H9 (cell line): Measurements from ENCODE around the gene CDH4. TPM values are rescaled to one million over a fixed set of nuclear protein-coding genes. Genes with fewer than 3 reads are reported as not detected.

Experiments
- DNase-seq: peaks from one replicate; pipeline ENCODE4 v3.0.0-alpha.2; 2017
- H2AFZ ChIP-seq: one replicate; pipeline ENCODE4 v1.6.1; 2013; ENCODE audit warnings: mild to moderate bottlenecking, low read length, control low read depth, moderate library complexity
- H2AK5ac ChIP-seq: 2 replicates; pipeline ENCODE4 v1.6.1; 2013; ENCODE audit warnings: low read length, control low read depth, mixed read lengths; ENCODE audit not compliant: insufficient read length
- H2BK120ac ChIP-seq: one replicate; pipeline ENCODE4 v1.6.1; 2013; ENCODE audit warnings: low read depth, mild to moderate bottlenecking, low read length, control low read depth, inconsistent platforms; ENCODE audit not compliant: poor library complexity, severe bottlenecking
- H2BK12ac ChIP-seq: 2 replicates; pipeline ENCODE4 v1.6.1; 2013; ENCODE audit warnings: low read length, control low read depth, mixed read lengths, low read depth; ENCODE audit not compliant: insufficient read length
- H2BK15ac ChIP-seq: 2 replicates; pipeline ENCODE4 v1.6.1; 2013; ENCODE audit warnings: low read depth, low read length, control low read depth
- H2BK20ac ChIP-seq: one replicate; pipeline ENCODE4 v1.6.1; 2013; ENCODE audit warnings: low read depth, mild to moderate bottlenecking, low read length, control low read depth, inconsistent platforms; ENCODE audit not compliant: poor library complexity, severe bottlenecking
- H2BK5ac ChIP-seq: 2 replicates; pipeline ENCODE4 v1.6.1; 2013; ENCODE audit warnings: low read length, control low read depth, mixed read lengths; ENCODE audit not compliant: insufficient read length
- H3K14ac ChIP-seq: 2 replicates; pipeline ENCODE4 v1.6.1; 2013; ENCODE audit warnings: low read length, control low read depth; ENCODE audit not compliant: insufficient read depth
- H3K18ac ChIP-seq: 2 replicates; pipeline ENCODE4 v1.6.1; 2013; ENCODE audit warnings: low read depth, mild to moderate bottlenecking, mixed read lengths, low read length, control low read depth; ENCODE audit not compliant: insufficient read length
- H3K23ac ChIP-seq: 2 replicates; pipeline ENCODE4 v1.6.1; 2013; ENCODE audit warnings: low read length, control low read depth, mixed read lengths, low read depth; ENCODE audit not compliant: insufficient read length
- H3K23me2 ChIP-seq: 2 replicates; pipeline ENCODE4 v1.6.1; 2013; ENCODE audit warnings: low read depth, mild to moderate bottlenecking, mixed read lengths, low read length, control low read depth; ENCODE audit not compliant: insufficient read length, poor library complexity, severe bottlenecking
- H3K27ac ChIP-seq: 2 replicates; pipeline ENCODE4 v1.5.1; 2013; ENCODE audit warnings: low read length, control low read depth, mixed read lengths, low read depth; ENCODE audit not compliant: insufficient read length
- H3K27me3 ChIP-seq: 2 replicates; pipeline ENCODE4 v1.6.1; 2013; ENCODE audit warnings: low read length, control low read depth, inconsistent platforms; ENCODE audit not compliant: insufficient read depth
- H3K4ac ChIP-seq: 2 replicates; pipeline ENCODE4 v1.6.1; 2013; ENCODE audit warnings: low read depth, mild to moderate bottlenecking, control low read depth, inconsistent platforms, low read length, moderate library complexity
- H3K4me1 ChIP-seq: 2 replicates; pipeline ENCODE4 v1.6.1; 2013; ENCODE audit warnings: low read length, control low read depth, inconsistent platforms; ENCODE audit not compliant: insufficient read depth
- H3K4me2 ChIP-seq: 2 replicates; pipeline ENCODE4 v1.6.1; 2013; ENCODE audit warnings: low read length, control low read depth, mixed read lengths; ENCODE audit not compliant: insufficient read length, insufficient read depth
- H3K56ac ChIP-seq: 2 replicates; pipeline ENCODE4 v1.6.1; 2013; ENCODE audit warnings: low read depth, mild to moderate bottlenecking, mixed read lengths, low read length, control low read depth; ENCODE audit not compliant: insufficient read length
- H3K79me1 ChIP-seq: 2 replicates; pipeline ENCODE4 v1.6.1; 2013; ENCODE audit warnings: low read depth, mild to moderate bottlenecking, moderate library complexity, low read length, control low read depth, inconsistent platforms; ENCODE audit not compliant: insufficient read depth, poor library complexity, severe bottlenecking
- H3K79me2 ChIP-seq: 2 replicates; pipeline ENCODE4 v1.6.1; 2013; ENCODE audit warnings: low read length, control low read depth, inconsistent platforms; ENCODE audit not compliant: insufficient read depth
- H3K9ac ChIP-seq: 2 replicates; pipeline ENCODE4 v1.6.1; 2013; ENCODE audit warnings: low read length, control low read depth, mixed read lengths; ENCODE audit not compliant: insufficient read length; ENCODE audit errors: extremely low read depth
- H3K9me3 ChIP-seq: one replicate; pipeline ENCODE4 v1.6.1; 2013; ENCODE audit warnings: low read depth, low read length, inconsistent platforms; ENCODE audit not compliant: control insufficient read depth
- H3T11ph ChIP-seq: one replicate; pipeline ENCODE4 v1.6.1; 2013; ENCODE audit warnings: mild to moderate bottlenecking, low read length, control low read depth, inconsistent platforms
- H4K20me1 ChIP-seq: one replicate; pipeline ENCODE4 v1.6.1; 2013; ENCODE audit not compliant: control insufficient read depth, insufficient read length, insufficient read depth
- H4K5ac ChIP-seq: 2 replicates; pipeline ENCODE4 v1.6.1; 2013; ENCODE audit warnings: low read depth, mild to moderate bottlenecking, mixed read lengths, low read length, control low read depth; ENCODE audit not compliant: insufficient read length
- H4K8ac ChIP-seq: replicated peaks from 2 replicates; pipeline ENCODE4 v1.6.1; 2013; ENCODE audit warnings: low read length, control low read depth, mixed read lengths, low read depth; ENCODE audit not compliant: insufficient read length
- H4K91ac ChIP-seq: 2 replicates; pipeline ENCODE4 v1.6.1; 2013; ENCODE audit warnings: low read depth, mild to moderate bottlenecking, moderate library complexity, mixed read lengths, low read length, control low read depth; ENCODE audit not compliant: insufficient read length
- H3K27ac Mint-ChIP-seq, 3 experiments: 2 replicates in 2 of 3; 3 replicates in 1 of 3; pipeline ENCODE4 v1.8.0; 2020 to 2021; ENCODE audit warnings: mixed read lengths in 3 of 3, mild to moderate bottlenecking in 1 of 3, moderate library complexity in 1 of 3
- H3K27me3 Mint-ChIP-seq: 2 replicates; pipeline ENCODE4 v1.8.0; 2021; ENCODE audit warnings: low read depth, mild to moderate bottlenecking, moderate library complexity, mixed read lengths
- H3K36me3 Mint-ChIP-seq, 3 experiments: 2 replicates in 2 of 3; 3 replicates in 1 of 3; pipeline ENCODE4 v1.8.0; 2020 to 2021; ENCODE audit warnings: low read depth in 3 of 3, mixed read lengths in 3 of 3; ENCODE audit not compliant: insufficient read depth in 1 of 3
- H3K4me1 Mint-ChIP-seq, 2 experiments: 2 replicates each; pipeline ENCODE4 v1.8.0; 2020; ENCODE audit warnings: mixed read lengths in 2 of 2
- H3K4me3 Mint-ChIP-seq, 2 experiments: 2 replicates in 1 of 2; 3 replicates in 1 of 2; pipeline ENCODE4 v1.8.0; 2020 to 2021; ENCODE audit warnings: mild to moderate bottlenecking in 2 of 2, mixed read lengths in 2 of 2, moderate library complexity in 1 of 2
- H3K9me3 Mint-ChIP-seq, 2 experiments: 2 replicates in 1 of 2; 3 replicates in 1 of 2; pipeline ENCODE4 v1.8.0; 2020; ENCODE audit warnings: mild to moderate bottlenecking in 2 of 2, mixed read lengths in 2 of 2, moderate library complexity in 1 of 2
- CTCF ChIP-seq: fragments of 200-600 bp; sonication (generic); conservative IDR thresholded peaks from 3 replicates; pipeline ENCODE4 v1.8.0; 2021; ENCODE audit warnings: antibody characterized with exemption, mild to moderate bottlenecking
- WGBS: extraction: QIAGEN DNeasy Blood & Tissue Kit; methylation state at CpG from one replicate; pipeline ENCODE4 v1.1.7; 2013; ENCODE audit warnings: missing lambda C conversion rate, low lambda C conversion rate, mixed read lengths; ENCODE audit not compliant: insufficient read length; ENCODE audit errors: extremely low coverage; 5-methylcytosine and 5-hydroxymethylcytosine counted together
- total RNA-seq: library from RNA; stranded (reverse); gene quantifications from 2 replicates; pipeline ENCODE4 v1.2.1, GENCODE V29; 2021

CDH4 gene
- total RNA-seq, 1 experiment from 2014 or later = 3.0 TPM

- H3K79me1 ChIP-seq = no peaks in the 10 kb centered on the region
- Mint-ChIP-seq H3K27me3 (peaks cover 29% of the 10 kb centered on the region), H3K4me3 (no peak overlapping the region), H3K36me3 (no peaks in the 10 kb centered on the region), H3K9me3 (no peaks in the 10 kb centered on the region), H3K27ac (no peak overlapping the region; a peak in 1 of 7 replicates), H3K4me1 (peaks cover 0 to 8% of the 10 kb centered on the region in 2 experiments; a peak in 2 of 4 replicates)
- H3K27ac ChIP-seq = no peak overlapping the region
- H3K4me1 ChIP-seq = no peaks in the 10 kb centered on the region
- H3K56ac ChIP-seq = no peak overlapping the region
- no peak overlapping the region for H3K18ac ChIP-seq
- H3K23me2 ChIP-seq = no peaks in the 10 kb centered on the region
- H3K23ac ChIP-seq = no peak overlapping the region
- no CpG with 5 or more reads among the region's 38 CpGs for WGBS
- no peak overlapping the region for H2BK120ac ChIP-seq
- H3K9me3 ChIP-seq = no peaks in the 10 kb centered on the region
- H4K5ac ChIP-seq = no peak overlapping the region
- no peak overlapping the region for H2BK12ac ChIP-seq
- H2BK20ac ChIP-seq = no peak overlapping the region
- no peaks in the 10 kb centered on the region; the same call in 1 of the 2 replicates for H3K27me3 ChIP-seq
- no peak overlapping the region for H2BK15ac ChIP-seq
- H3K14ac ChIP-seq = no peak overlapping the region
- H2AFZ ChIP-seq = no peak overlapping the region
- H2AK5ac ChIP-seq = no peak overlapping the region
- H3K4ac ChIP-seq = no peak overlapping the region
- no peaks in the 10 kb centered on the region for H4K20me1 ChIP-seq
- no peak overlapping the region for H4K8ac ChIP-seq
- H4K91ac ChIP-seq = no peak overlapping the region
- no peaks in the 10 kb centered on the region for H3K79me2 ChIP-seq
- H3T11ph ChIP-seq = no peak overlapping the region
- H3K4me2 ChIP-seq = no peak overlapping the region
- no peak overlapping the region for H3K9ac ChIP-seq
- TF ChIP-seq CTCF = no peak
- no peak for DNase-seq
- H2BK5ac ChIP-seq = no peak overlapping the region
These were observed 656.3 kb downstream of the CDH4 start for GRCh38 chr20:61908057-61909026.
